ENCODE data around the gene RNF213.

DNA sequence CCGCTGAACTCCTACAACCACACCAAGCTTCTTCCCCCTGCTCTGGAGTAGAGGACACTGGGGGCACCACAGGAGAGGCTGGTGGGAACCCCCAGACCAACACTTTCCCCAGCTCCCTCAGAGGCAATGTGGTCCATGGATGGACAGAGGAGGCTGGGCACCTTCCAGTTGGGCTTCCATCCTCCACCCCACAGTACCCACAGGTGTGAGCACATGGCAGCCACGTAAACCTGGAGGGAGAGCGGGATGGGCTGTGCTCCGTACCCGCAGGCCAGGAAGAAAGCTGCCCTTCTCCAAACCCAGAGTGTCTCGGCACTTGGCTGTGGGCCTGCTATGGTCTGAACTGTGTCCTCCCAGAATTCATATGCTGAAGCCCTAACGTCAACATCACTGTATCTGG lies 42.3 kb upstream of the RNF213 start:
- TF ChIP-seq, protein P1, sequence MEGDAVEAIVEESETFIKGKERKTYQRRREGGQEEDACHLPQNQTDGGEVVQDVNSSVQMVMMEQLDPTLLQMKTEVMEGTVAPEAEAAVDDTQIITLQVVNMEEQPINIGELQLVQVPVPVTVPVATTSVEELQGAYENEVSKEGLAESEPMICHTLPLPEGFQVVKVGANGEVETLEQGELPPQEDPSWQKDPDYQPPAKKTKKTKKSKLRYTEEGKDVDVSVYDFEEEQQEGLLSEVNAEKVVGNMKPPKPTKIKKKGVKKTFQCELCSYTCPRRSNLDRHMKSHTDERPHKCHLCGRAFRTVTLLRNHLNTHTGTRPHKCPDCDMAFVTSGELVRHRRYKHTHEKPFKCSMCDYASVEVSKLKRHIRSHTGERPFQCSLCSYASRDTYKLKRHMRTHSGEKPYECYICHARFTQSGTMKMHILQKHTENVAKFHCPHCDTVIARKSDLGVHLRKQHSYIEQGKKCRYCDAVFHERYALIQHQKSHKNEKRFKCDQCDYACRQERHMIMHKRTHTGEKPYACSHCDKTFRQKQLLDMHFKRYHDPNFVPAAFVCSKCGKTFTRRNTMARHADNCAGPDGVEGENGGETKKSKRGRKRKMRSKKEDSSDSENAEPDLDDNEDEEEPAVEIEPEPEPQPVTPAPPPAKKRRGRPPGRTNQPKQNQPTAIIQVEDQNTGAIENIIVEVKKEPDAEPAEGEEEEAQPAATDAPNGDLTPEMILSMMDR (IDR thresholded peaks at IDR 0.05), result no peak
- no peak for TF ChIP-seq POLR2AphosphoS5 (IDR thresholded peaks at IDR 0.05)
- TF ChIP-seq POLR2A (IDR thresholded peaks at IDR 0.05), result no peak
